HG02970 (cell line): ENCODE data around the gene OR4E2.
"Not testable (repeated sequence)": the region's sequence is repeated elsewhere in the genome, so short reads cannot be mapped to it uniquely, and the experiment has no call there.

Source experiments
- ATAC-seq: cut with Tn5 transposase; IDR thresholded peaks from one replicate; pipeline ENCODE4 v1.9.1; 2021; ENCODE audit warnings: mild to moderate bottlenecking, moderate library complexity, moderate number of reproducible peaks; ENCODE audit not compliant: unreplicated experiment, low FRiP score

The OR4E2 gene, protein sequence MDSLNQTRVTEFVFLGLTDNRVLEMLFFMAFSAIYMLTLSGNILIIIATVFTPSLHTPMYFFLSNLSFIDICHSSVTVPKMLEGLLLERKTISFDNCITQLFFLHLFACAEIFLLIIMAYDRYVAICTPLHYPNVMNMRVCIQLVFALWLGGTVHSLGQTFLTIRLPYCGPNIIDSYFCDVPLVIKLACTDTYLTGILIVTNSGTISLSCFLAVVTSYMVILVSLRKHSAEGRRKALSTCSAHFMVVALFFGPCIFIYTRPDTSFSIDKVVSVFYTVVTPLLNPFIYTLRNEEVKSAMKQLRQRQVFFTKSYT

DNA sequence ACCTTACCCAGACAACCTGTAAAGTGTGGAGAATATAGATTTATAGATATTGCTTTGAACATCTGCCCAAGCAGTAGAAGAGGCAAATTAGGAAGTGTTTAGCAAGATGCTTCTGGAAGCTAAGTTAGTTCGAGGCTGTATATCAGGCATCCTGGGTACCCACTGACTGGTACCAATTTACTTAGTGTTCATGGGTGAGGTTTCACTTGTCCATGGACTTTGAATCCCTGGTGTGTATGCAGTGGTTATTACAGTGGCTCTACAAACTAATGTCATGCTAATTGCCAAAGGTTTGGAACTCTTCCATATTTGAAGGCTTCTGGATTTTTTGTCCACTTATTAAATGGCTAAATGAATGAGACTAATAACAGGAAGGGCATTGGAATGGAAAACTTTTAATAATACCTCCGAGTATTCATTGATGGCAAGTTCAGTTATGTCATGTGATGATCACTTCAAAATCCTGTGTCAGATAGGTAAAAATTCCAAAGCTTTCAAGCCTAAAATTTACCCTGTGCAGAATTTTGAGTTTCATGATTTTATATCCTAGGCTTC lies at the start of gene OR4E2:
OR4E2 (plus strand) TSS at position 505 of the 555 bp plus-strand sequence. CDS start 11,248 bp downstream, outside the sequence.
- ATAC-seq, result no peak

DNA sequence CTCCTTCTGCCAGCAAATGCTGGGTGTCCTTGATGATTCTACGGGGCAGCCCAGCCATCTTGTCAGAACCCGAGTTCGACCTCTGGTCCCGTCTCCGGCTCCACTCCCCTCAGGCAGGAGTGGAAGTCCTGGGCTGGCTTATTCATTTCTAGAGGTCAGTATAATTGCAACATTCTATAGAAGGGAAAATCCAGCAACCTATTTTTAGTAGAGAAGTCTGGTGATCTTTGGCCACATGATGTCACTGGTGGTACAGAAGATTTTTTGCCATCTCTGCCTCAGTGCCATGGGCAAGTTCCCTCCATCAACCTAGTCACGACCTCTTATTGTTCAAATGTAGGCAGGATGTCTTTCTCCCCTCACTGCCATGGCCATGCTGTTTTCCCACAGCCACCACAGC lies 41.3 kb upstream of the OR4E2 start:
- no peak for ATAC-seq

DNA sequence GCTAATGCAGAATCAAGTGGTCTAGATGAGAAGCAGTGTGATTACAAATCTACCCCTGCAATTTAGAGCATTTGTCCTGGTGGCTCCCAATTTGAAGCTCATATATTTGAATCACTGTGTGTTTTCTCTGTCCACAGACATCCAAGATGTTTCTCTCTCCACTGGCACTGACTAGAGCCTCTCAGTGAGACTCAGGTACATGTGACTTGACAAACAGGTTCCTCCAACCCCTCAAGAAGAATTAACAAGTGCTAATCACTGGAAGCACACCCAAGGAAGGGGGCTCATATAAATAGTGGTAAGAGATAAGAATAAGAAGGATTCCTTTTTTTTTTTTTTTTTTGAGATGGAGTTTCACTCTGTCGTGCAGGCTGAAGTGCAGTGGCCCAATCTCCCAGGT lies 39.4 kb upstream of the OR4E2 start:
- no peak for ATAC-seq

DNA sequence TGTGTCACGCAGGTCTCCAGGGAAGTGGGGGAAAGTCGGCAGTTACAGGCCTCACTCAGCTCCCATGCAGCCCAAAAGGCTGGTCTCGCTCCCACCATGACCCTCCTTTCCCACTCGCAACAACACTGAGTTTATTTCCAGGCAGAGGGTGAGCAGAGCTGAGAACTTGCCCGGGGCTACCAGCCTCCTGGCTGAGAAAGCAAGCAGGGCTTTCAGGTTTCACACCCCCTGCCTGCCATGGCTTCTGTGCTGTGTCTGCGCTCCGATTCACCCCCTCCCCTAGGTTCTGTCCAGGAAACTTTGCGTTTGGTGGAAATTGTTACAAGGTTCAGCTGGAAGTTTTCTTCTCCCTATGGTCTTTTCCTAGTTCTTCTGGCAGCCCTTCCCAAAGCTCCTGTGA lies 36.0 kb upstream of the OR4E2 start:
- ATAC-seq, result no peak

DNA sequence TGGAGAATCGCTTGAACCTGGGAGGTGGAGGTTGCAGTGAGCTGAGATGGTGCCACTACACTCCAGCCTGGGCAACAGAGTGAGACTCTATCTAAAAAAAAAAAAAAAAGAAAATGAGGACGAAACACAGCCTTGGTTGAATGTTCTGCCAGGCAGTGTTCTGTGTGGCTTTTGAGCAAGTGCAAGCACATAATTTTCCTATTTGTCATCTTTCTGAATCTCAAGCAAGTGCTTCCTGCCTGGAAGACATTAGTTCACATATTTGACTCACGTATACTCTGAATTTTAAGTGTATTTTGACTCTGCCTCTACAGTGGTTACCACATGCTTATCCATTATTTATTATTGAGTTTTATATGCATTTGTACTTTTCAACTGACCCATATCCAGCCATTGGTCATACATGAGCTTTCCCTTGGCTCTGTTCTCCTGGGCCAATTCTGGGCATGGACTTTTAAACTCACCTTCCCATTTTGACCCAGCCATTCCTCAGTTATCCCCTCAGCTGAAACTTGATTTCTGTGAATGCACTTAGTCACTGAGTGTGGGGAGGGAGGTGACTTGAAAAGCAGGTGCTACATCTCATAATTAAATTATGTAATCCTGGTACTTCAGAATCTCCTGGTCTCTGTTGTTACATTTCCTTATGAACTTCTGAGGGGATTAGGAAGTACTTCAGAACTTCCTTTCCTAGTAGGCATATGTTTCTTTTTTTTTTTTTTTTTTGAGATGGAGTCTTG lies 27.0 kb upstream of the OR4E2 start:
- ATAC-seq, result no peak

DNA sequence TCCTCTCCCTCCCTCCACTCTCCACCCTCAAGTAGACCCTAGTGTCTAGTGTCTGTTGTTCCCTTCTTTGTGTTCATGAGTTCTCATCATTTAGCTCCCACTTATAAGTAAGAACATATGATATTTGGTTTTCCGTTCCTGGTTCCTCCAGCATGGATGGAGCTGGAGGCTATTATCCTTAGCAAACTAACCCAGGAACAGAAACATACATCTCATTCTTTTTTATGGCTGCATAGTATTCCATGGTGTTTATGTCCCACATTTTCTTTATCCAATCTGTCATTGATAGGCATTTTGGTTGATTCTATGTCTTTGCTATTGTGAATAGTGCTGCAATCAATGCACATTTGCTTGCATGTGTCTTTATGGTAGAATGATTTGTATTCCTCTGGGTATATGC lies 23.1 kb upstream of the OR4E2 start:
- not testable (repeated sequence) for ATAC-seq

DNA sequence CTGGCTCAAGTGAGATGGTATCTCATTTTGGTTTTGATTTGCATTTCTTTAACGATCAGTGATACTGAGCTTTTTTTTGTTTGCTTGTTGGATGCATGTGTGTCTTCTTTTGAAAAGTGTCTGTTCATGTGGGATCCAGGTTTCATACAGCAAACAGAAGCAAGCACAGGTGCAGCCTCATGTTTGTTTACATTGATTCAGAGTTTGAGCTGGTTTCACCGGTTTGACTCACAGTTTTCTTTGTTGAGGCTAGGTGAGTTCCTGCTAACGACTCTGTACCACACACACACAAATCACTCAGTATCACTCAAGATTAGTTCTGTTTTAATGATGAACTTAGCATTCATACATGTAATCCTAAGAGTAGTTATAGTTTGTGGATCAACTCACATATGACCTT lies 22.6 kb upstream of the OR4E2 start:
- no peak for ATAC-seq

DNA sequence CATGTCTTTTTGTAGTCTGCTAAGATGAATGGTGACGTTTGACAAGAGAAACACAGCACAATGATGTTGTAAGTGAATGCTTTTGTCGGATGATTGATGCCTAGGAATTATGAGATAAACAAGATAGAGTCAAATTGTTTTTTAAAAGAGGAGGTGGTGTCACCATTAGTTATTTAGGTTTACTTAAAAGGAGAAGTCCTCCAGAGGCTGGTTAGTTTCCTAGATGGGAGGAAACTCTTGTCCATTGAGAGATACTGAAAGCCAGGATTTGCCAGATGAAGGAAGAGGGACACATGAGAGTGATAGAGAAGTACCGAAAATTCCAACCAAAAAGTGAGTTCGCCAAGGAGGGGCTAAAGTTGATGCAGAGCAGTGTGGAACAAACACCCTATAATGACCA lies 18.8 kb upstream of the OR4E2 start, which contains the start of gene OR10G2:
OR10G2 (minus strand) TSS at position 101 of the 400 bp plus-strand sequence; CDS start at position 3, 98 bp downstream.
- no peak for ATAC-seq

DNA sequence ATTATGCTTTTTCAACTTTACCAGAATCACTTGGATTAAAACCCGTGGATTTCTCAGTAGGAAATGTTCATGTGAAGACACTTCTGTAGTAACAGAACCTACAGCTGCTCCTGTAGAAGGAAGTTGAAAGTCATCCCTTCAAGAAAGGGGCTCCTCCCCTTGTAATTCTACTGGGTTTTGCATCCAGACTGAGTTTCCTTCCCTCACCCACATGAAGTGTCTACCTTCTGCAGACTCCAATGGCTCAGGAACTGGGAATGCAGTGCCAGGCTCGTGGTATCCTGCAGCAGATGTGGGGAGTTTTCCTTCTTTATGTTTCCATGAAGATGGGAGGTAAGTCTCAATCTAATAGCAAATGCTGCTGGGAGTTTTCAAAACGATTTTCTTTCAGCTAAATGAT lies 11.0 kb upstream of the OR4E2 start:
- no peak for ATAC-seq

DNA sequence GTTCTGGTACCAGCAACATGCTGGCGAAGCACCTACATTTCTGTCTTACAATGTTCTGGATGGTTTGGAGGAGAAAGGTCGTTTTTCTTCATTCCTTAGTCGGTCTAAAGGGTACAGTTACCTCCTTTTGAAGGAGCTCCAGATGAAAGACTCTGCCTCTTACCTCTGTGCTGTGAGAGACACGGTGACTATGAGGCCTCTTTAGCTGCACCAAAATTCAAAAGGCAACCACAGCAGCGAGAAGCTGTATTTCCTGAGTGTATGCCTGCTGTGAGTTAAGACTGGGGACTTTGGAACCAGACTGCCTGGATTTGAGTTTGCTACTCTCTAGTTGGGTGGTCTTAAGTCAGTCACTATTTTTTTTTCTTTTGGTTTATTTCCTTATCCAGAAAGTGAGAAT lies 10.2 kb upstream of the OR4E2 start:
- ATAC-seq, result no peak

DNA sequence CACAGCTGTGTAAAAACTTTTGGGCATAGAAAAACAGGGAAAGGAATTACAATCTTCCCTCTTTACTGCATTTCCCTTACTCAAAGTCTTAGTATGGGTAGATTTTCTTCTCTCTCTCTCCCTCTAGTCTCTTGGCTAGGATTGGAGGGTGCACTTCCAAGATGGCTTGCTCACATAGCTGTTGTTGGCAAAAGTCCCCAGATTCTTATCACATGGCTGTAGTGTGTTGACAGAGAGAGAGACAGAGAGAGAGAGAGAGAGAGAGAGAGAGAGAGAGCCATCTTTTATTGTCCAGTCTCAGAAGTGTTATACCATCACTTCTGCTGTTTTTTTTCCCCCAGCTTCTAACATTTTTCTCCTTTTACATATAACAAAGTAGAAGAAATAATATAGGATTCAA lies 6.3 kb upstream of the OR4E2 start:
- no peak for ATAC-seq

DNA sequence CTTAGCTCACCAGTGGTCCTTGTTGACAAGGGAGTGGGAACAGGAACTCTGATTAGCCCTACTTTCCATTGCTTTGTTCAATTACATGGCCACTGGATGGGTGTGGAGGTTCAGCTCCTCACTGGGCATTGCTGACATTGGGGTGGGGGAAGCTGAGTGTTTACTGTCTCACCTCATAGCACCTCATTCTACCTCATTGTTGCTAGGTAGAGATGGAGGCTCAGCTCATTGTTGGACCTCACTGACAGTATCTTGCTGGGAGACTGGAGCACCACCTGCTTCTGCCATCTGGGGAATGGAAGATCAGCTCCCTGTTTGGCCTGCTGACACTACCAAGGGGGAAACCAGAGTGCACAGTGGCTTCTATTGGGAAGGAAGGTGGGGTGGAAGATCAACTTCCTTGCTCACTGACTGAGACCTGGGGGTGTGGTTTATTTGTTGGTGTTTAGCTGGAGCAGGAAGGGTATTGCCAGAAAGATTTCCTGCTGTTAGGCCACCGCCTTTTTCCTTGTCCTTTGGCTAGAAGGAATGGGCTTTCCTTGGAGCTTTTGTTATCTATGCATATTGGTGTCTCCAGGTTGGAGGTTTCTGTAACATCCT lies 1.3 kb upstream of the OR4E2 start:
- no peak for ATAC-seq

DNA sequence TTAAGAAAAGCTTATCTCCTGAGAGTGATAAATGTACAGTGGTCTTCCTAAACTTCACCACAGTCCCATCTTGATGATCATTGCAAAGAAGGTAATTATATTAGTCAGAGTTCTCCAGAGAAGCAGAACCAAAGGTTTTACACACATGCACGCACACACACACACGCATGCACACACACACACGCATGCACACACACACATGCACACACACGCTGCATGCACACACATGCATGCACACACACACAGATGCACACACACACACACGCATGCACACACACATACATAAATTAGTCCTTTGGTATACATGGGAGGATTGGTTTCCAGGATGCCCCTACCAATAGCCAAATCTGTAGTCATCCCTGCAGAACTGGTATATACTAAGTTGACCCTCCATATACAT lies 580 bp downstream of the OR4E2 start:
- ATAC-seq, result no peak

DNA sequence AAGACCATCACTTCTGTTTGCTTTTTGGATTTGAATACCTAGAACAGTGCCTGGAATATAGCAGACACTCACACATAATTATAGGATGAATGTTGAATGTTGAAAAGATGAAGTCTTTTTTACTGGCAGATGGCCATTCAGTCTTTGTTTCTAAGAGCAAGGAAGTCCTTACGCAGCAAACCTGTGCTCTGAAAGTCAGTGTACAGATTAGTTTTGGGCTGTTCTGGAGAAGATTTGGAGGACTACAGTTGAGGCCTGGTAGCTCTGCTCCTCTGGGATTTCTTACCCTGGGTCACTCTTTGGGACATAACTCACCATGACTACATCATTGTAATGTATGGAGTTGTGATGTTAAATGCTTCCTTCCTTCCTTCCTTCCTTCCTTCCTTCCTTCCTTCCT lies 3.3 kb downstream of the OR4E2 start:
- ATAC-seq, result no peak

DNA sequence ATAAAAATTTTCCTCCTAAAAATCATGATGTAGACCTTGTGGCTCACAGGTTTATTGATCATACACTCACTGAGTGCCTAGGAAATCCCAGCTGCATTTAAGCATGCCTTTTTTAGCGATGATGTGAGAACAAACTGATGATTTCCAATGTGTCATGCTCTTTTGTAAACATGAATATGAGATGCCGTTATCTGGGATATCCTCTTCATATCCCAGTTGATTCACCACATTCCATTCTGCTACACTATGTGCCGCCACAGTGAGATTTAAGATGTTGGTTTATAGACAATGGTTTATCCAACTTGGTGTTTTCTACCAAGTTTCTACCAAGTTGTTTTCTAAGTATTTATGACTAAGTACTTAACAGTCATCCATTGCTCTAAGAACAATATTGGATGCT lies 14.7 kb downstream of the OR4E2 start:
- no peak for ATAC-seq

DNA sequence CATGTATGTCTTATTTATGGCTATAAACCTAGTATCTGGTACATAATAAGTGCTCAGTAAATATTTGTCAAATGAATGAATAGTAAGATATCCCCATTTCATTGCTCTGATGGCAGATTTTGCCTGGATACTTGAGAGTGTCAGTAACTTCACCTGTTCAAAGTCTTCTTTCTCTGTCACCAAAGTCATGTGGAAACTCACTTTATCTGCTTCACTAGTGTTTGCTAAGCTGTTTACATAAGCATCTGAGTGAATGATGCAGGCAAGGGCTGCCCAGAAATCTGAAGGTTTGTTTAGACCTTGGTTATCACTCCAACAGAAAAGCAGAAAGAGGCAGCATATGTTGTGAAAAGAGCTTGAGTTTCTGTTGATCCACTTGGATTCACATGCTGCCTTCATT lies 15.6 kb downstream of the OR4E2 start:
- ATAC-seq, result no peak

DNA sequence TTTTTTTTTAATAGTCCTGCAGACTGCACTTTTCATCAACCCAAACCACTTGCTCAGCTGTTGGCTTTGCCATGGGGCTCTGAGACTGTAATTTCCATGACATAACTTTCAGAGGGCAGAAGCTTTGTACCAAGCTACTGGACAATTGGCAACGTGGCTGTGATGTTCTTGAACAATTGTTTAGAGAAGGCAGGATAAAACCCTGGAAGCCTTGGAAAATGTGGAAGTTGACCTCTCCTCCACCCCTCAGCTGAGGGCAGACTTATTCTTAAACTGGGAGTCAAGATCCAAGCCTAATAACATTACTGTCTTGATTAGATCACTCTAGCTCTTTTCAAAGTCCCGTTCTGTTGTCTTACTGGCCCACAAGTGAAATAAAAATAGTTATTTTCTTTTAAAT lies 17.7 kb downstream of the OR4E2 start:
- ATAC-seq, result no peak

DNA sequence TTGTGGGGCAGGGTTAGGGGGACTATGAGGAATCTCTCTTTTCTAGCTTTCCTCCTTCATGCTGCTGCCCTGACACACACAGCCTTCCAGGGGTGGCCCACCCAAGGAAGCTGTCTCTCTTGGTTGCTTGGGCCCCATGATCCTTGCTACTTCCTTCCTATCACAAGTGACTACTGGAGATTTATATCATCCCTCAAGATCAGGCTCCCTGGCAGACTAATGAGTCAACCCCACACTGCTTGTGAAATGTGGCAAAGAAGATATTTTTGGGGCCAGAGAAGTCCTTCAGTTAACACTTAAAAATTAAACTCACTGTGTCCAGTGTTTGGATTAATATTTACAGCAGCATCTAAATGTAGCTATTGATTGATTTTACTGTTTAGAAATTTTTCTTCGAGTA lies 18.5 kb downstream of the OR4E2 start:
- ATAC-seq, result no peak

DNA sequence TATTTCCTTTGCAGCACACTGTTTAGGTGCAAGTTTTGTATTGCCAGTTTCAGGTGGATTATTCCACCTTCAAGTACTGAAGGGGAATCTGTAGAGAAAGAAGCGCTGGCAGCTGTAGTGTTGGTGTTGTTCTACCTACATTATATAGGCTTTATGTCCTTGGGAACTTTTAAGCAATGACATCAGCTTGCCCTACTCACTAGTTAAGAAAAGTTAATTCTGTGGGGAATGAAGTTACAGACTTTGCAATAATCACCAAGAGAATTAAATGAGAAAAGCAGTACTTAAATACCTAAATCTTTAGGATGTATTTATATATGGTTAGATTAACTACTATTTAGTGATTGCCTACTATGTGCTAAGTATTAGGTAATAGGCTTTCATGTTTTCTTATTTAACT lies 20.1 kb downstream of the OR4E2 start, which contains the start of gene OR4E1:
OR4E1 (minus strand) TSS at position 101 of the 400 bp plus-strand sequence. CDS start 2,883 bp downstream, outside the sequence.
- ATAC-seq, result no peak

DNA sequence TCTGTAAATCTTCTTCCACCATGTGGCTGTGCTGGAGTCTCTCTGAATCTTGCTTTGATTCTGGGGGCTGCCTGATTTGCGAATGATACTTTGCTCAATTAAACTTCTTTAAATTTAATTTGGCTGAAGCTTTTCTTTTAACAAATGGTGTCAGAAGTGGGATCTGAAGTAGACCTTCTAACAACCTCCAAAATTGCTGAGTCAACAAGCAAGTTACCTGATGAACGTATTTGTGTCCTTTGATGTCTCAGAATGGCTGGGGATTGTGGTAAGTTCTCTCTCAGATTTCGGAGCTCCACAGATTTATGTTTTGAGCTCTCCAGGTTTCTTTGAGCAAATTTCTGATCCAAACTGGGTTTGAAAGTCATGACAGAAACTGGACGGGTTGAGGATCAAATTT lies 21.9 kb downstream of the OR4E2 start:
- no peak for ATAC-seq

DNA sequence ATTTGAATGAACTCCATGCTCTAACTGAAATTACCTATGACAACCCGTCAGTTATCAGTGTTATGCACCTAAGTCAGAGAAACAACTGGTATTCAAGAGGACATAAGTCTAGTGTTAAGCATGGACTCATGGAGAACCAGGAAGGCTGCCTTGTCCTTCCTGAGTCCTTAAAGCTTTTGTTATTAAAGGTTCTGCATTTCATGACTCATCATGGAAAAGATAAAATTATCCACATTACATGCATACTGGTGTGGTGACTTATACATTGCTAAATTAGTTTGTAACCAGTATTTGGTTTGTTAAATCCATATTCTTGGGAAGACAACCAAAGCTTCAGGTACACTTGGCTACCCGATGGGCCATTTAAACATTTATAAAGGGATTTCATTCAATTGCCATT lies 26.4 kb downstream of the OR4E2 start:
- ATAC-seq, result no peak
